DOHH2 (cell line): ENCODE results near the gene TBC1D4.

Experiments
- EZH2phosphoT487 ChIP-seq: fragments of 200-600 bp; sonication (generic); IDR thresholded peaks from 2 replicates; pipeline ENCODE4 v1.6.1; 2017; ENCODE audit warnings: borderline replicate concordance, mild to moderate bottlenecking, antibody characterized with exemption, low read length, moderate library complexity, mixed read lengths
- TF ChIP-seq, protein P1 (sequence below): fragments of 200-600 bp; sonication (generic); IDR thresholded peaks from one replicate; pipeline ENCODE4 v1.5.1; 2014; ENCODE audit warnings: antibody characterized with exemption, mild to moderate bottlenecking, low read depth, low read length; ENCODE audit not compliant: poor library complexity, severe bottlenecking

DNA sequence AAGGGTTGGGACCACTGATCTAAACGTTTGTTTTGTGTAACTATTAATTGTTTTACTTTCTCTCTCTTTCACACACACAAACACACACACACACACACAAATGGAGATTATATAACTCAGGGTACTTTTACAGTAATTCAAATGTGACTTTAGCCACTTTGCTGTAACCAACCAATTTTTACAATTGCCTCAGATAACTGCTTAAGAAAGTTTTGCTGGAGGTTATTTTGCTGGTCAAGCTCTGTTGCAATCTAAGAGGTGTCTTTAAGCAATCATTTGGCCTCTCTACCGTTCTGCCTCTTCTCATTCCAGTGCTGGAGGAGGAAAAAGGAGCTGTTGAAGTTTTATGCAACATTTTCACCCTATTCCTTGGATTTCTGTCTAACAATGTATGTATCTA, 63.0 kb downstream of the TBC1D4 start:
- TF ChIP-seq, protein P1, sequence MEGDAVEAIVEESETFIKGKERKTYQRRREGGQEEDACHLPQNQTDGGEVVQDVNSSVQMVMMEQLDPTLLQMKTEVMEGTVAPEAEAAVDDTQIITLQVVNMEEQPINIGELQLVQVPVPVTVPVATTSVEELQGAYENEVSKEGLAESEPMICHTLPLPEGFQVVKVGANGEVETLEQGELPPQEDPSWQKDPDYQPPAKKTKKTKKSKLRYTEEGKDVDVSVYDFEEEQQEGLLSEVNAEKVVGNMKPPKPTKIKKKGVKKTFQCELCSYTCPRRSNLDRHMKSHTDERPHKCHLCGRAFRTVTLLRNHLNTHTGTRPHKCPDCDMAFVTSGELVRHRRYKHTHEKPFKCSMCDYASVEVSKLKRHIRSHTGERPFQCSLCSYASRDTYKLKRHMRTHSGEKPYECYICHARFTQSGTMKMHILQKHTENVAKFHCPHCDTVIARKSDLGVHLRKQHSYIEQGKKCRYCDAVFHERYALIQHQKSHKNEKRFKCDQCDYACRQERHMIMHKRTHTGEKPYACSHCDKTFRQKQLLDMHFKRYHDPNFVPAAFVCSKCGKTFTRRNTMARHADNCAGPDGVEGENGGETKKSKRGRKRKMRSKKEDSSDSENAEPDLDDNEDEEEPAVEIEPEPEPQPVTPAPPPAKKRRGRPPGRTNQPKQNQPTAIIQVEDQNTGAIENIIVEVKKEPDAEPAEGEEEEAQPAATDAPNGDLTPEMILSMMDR: no peak
- TF ChIP-seq EZH2phosphoT487: no peak
